Measurements from ENCODE around the gene UBE4B. TPM values are rescaled to one million over a fixed set of nuclear protein-coding genes. Genes with fewer than 3 reads are reported as not detected.

Gene UBE4B
- total RNA-seq, 1 donor from 2014 or later = 54.8 TPM

GRCh38 chr1:10208537-10208936, 175.8 kb downstream of the UBE4B start:
- H3K4me1 Mint-ChIP-seq (ENCODE audit: unreplicated experiment) = peaks cover 23% of the 10 kb centered on the region
- peaks cover 2% of the 10 kb centered on the region for H3K27me3 Mint-ChIP-seq (ENCODE audit: unreplicated experiment)
- TF ChIP-seq CTCF (IDR thresholded peaks at IDR 0.05; ENCODE audit: unreplicated experiment) = no peak
- H3K9me3 Mint-ChIP-seq (ENCODE audit: unreplicated experiment) = no peaks in the 10 kb centered on the region
- DNase-seq (ENCODE audit: low spot score) = no peak
- H3K4me3 Mint-ChIP-seq (ENCODE audit: unreplicated experiment) = peak overlapping the region; percentile 15
- H3K27ac Mint-ChIP-seq (ENCODE audit: unreplicated experiment) = no peak overlapping the region
- H3K36me3 Mint-ChIP-seq (ENCODE audit: low read depth, unreplicated experiment) = peaks cover 6% of the 10 kb centered on the region

GRCh38 chr1:10209590-10209904, 176.8 kb downstream of the UBE4B start:
- peak overlapping the region; percentile 93 for H3K4me3 Mint-ChIP-seq (ENCODE audit: unreplicated experiment)
- H3K27ac Mint-ChIP-seq (ENCODE audit: unreplicated experiment) = peak overlapping the region; percentile 98
- H3K27me3 Mint-ChIP-seq (ENCODE audit: unreplicated experiment) = peaks cover 5% of the 10 kb centered on the region
- no peak for DNase-seq (ENCODE audit: low spot score)
- no peaks in the 10 kb centered on the region for H3K9me3 Mint-ChIP-seq (ENCODE audit: unreplicated experiment)
- peaks cover 6% of the 10 kb centered on the region for H3K36me3 Mint-ChIP-seq (ENCODE audit: low read depth, unreplicated experiment)
- TF ChIP-seq CTCF (IDR thresholded peaks at IDR 0.05; ENCODE audit: unreplicated experiment) = no peak
- H3K4me1 Mint-ChIP-seq (ENCODE audit: unreplicated experiment) = peaks cover 29% of the 10 kb centered on the region

GRCh38 chr1:10209905-10210810, 177.4 kb downstream of the UBE4B start, which contains the start of gene KIF1B:
Gene KIF1B, plus strand, starts transcription at chr1:10210570. Its CDS starts 21,759 bp downstream, at chr1:10232329.
- Mint-ChIP-seq H3K27me3 (ENCODE audit: unreplicated experiment) (peaks cover 5% of the 10 kb centered on the region), H3K9me3 (ENCODE audit: unreplicated experiment) (no peaks in the 10 kb centered on the region), H3K27ac (ENCODE audit: unreplicated experiment) (peak within 1 kb of the TSS; percentile 98), H3K36me3 (ENCODE audit: low read depth, unreplicated experiment) (peaks cover 6% of the 10 kb centered on the region), H3K4me1 (ENCODE audit: unreplicated experiment) (peaks cover 29% of the 10 kb centered on the region), H3K4me3 (ENCODE audit: unreplicated experiment) (peak within 1 kb of the TSS; percentile 98)
- peak; percentile 100 for DNase-seq (ENCODE audit: low spot score)
- TF ChIP-seq CTCF (IDR thresholded peaks at IDR 0.05; ENCODE audit: unreplicated experiment) = peak; percentile 88

- peak overlapping the region; percentile 98 for H3K4me3 Mint-ChIP-seq (ENCODE audit: unreplicated experiment)
- H3K27me3 Mint-ChIP-seq (ENCODE audit: unreplicated experiment) = peaks cover 5% of the 10 kb centered on the region
- H3K4me1 Mint-ChIP-seq (ENCODE audit: unreplicated experiment) = peaks cover 37% of the 10 kb centered on the region
- peak overlapping the region; percentile 97 for H3K27ac Mint-ChIP-seq (ENCODE audit: unreplicated experiment)
- H3K9me3 Mint-ChIP-seq (ENCODE audit: unreplicated experiment) = no peaks in the 10 kb centered on the region
- H3K36me3 Mint-ChIP-seq (ENCODE audit: low read depth, unreplicated experiment) = peaks cover 6% of the 10 kb centered on the region
- DNase-seq (ENCODE audit: low spot score) = peak; percentile 54
- no peak for TF ChIP-seq CTCF (IDR thresholded peaks at IDR 0.05; ENCODE audit: unreplicated experiment)
Measured at GRCh38 chr1:10210841-10211804, 178.4 kb downstream of the UBE4B start.
